Esophagus muscularis mucosa (tissue), 4 donors: ENCODE measurements around the gene DBF4B.
"Not testable (repeated sequence)": the region's sequence is repeated elsewhere in the genome, so short reads cannot be mapped to it uniquely, and the experiment has no call there.

Experiments
- CTCF ChIP-seq, 3 experiments: fragments of 200-600 bp in 2 of 3; fragments of 450-650 bp in 1 of 3; sonication (generic) in 2 of 3; IDR thresholded peaks; one replicate each; pipeline ENCODE4 v1.5.1; 2017 to 2019; ENCODE audit warnings: antibody characterized with exemption in 3 of 3, mild to moderate bottlenecking in 2 of 3, moderate library complexity in 1 of 3
- EP300 ChIP-seq: sonication (generic); formaldehyde crosslinking; IDR thresholded peaks from one replicate; pipeline ENCODE4 v1.6.1; 2017; ENCODE audit warnings: antibody characterized with exemption
- POLR2A ChIP-seq: fragments of 450-650 bp; IDR thresholded peaks from one replicate; pipeline ENCODE4 v1.6.1; 2017; ENCODE audit warnings: antibody characterized with exemption, moderate library complexity, mild to moderate bottlenecking, low read depth
- POLR2AphosphoS5 ChIP-seq, 2 donors: sonication (generic); formaldehyde crosslinking; IDR thresholded peaks; one replicate each; pipeline ENCODE4 v1.6.1; 2017; ENCODE audit warnings: antibody characterized with exemption in 2 of 2

GRCh38 chr17:44726121-44726520 lies 17.7 kb downstream of the DBF4B start:
- not testable (repeated sequence) for TF ChIP-seq CTCF (IDR thresholded peaks at IDR 0.05); POLR2AphosphoS5 (IDR thresholded peaks at IDR 0.05); POLR2A; EP300
